HEK293 (cell line): Measurements from ENCODE around the gene CRIP1.
A peak's percentile ranks its signal among the peaks of the same experiment; 100 is the strongest.

Source experiments
- CTCF ChIA-PET: fragments of 350-600 bp; formaldehyde crosslinking; extraction: SDS; loops from one replicate; lab custom pipeline; 2021; ENCODE audit warnings: antibody characterized with exemption; lab: Yijun Ruan, JAX
- POLR2A ChIA-PET: fragments of 300-600 bp; formaldehyde crosslinking; extraction: SDS; loops from one replicate; lab custom pipeline; 2020; ENCODE audit warnings: antibody characterized with exemption, inconsistent platforms; lab: Yijun Ruan, JAX
- H3K27ac ChIP-seq: fragments of 200-500 bp; sonication (Bioruptor generic); 2 replicates; pipeline ENCODE4 v1.5.1; 2014; ENCODE audit warnings: low read depth, low read length, control low read depth, inconsistent platforms; ENCODE audit errors: extremely low read depth
- H3K36me3 ChIP-seq, 2 experiments: fragments of 200-500 bp in 1 of 2; sonication (Bioruptor generic) in 1 of 2; 1 replicate in 1 of 2; 2 replicates in 1 of 2; pipeline ENCODE4 v1.5.1; 2014 to 2017; ENCODE audit warnings: inconsistent platforms in 2 of 2, low read length in 2 of 2; ENCODE audit not compliant: control insufficient read depth in 2 of 2, insufficient read depth in 1 of 2
- H3K4me1 ChIP-seq: fragments of 200-500 bp; sonication (Bioruptor generic); 2 replicates; pipeline ENCODE4 v1.5.1; 2014; ENCODE audit warnings: mild to moderate bottlenecking, low read length, inconsistent platforms; ENCODE audit not compliant: control insufficient read depth, insufficient read depth
- H3K4me3 ChIP-seq: 2 replicates; pipeline ENCODE4 v1.5.1; 2011; ENCODE audit warnings: low read depth, mild to moderate bottlenecking, control low read depth, low read length, moderate library complexity
- H3K9me3 ChIP-seq: fragments of 200-500 bp; sonication (Bioruptor generic); 2 replicates; pipeline ENCODE4 v1.5.1; 2014; ENCODE audit warnings: low read depth, low read length, inconsistent platforms; ENCODE audit not compliant: control insufficient read depth, insufficient read depth
- AEBP2 ChIP-seq: fragments of 450-650 bp; formaldehyde crosslinking; IDR thresholded peaks from 2 replicates; pipeline ENCODE4 v1.5.1; 2016; ENCODE audit warnings: missing biosample characterization, missing genetic modification characterization, borderline replicate concordance
- GLIS2 ChIP-seq: fragments of 450-650 bp; formaldehyde crosslinking; IDR thresholded peaks from 2 replicates; pipeline ENCODE4 v1.5.1; 2016; ENCODE audit warnings: missing biosample characterization, missing genetic modification characterization
- INSM2 ChIP-seq: fragments of 450-650 bp; formaldehyde crosslinking; IDR thresholded peaks from 2 replicates; pipeline ENCODE4 v1.5.1; 2016; ENCODE audit warnings: missing biosample characterization, missing genetic modification characterization
- KLF1 ChIP-seq: fragments of 450-650 bp; formaldehyde crosslinking; IDR thresholded peaks from 2 replicates; pipeline ENCODE4 v1.5.1; 2016; ENCODE audit warnings: missing biosample characterization, missing genetic modification characterization
- PRDM1 ChIP-seq: fragments of 450-650 bp; formaldehyde crosslinking; IDR thresholded peaks from 2 replicates; pipeline ENCODE4; 2016; ENCODE audit warnings: missing biosample characterization, missing genetic modification characterization
- SP7 ChIP-seq: fragments of 450-650 bp; formaldehyde crosslinking; IDR thresholded peaks from 2 replicates; pipeline ENCODE4 v1.5.1; 2016; ENCODE audit warnings: missing biosample characterization, missing genetic modification characterization
- TRIM28 ChIP-seq: IDR thresholded peaks from 2 replicates; pipeline ENCODE4 v1.6.1; 2011; ENCODE audit warnings: low read length, control low read depth, borderline replicate concordance
- ZFHX2 ChIP-seq: fragments of 450-650 bp; formaldehyde crosslinking; conservative IDR thresholded peaks from 2 replicates; pipeline ENCODE4 v1.5.1; 2016; ENCODE audit warnings: missing biosample characterization, missing genetic modification characterization
- ZNF138 ChIP-seq: fragments of 450-650 bp; formaldehyde crosslinking; IDR thresholded peaks from 2 replicates; pipeline ENCODE4 v1.5.1; 2016; ENCODE audit warnings: missing biosample characterization, missing genetic modification characterization, borderline replicate concordance
- ZNF155 ChIP-seq: fragments of 450-650 bp; formaldehyde crosslinking; IDR thresholded peaks from 2 replicates; pipeline ENCODE4 v1.5.1; 2016; ENCODE audit warnings: missing biosample characterization, missing genetic modification characterization
- ZNF214 ChIP-seq: fragments of 450-650 bp; formaldehyde crosslinking; IDR thresholded peaks from 2 replicates; pipeline ENCODE4 v1.5.1; 2017; ENCODE audit warnings: missing biosample characterization, mild to moderate bottlenecking, missing genetic modification characterization, borderline replicate concordance
- ZNF248 ChIP-seq: fragments of 450-650 bp; formaldehyde crosslinking; IDR thresholded peaks from 2 replicates; pipeline ENCODE4 v1.5.1; 2017; ENCODE audit warnings: missing biosample characterization, missing genetic modification characterization
- ZNF366 ChIP-seq: fragments of 450-650 bp; formaldehyde crosslinking; conservative IDR thresholded peaks from 2 replicates; pipeline ENCODE4 v1.5.1; 2016; ENCODE audit warnings: missing biosample characterization, missing genetic modification characterization
- ZNF555 ChIP-seq: fragments of 450-650 bp; formaldehyde crosslinking; conservative IDR thresholded peaks from 2 replicates; pipeline ENCODE4 v1.5.1; 2017; ENCODE audit warnings: missing biosample characterization, mild to moderate bottlenecking, missing genetic modification characterization, inconsistent platforms
- ZNF561 ChIP-seq: fragments of 450-650 bp; IDR thresholded peaks from 2 replicates; pipeline ENCODE4 v1.5.1; 2018; ENCODE audit warnings: missing biosample characterization, missing genetic modification characterization, borderline replicate concordance
- ZNF580 ChIP-seq: fragments of 450-650 bp; formaldehyde crosslinking; IDR thresholded peaks from 2 replicates; pipeline ENCODE4 v1.5.1; 2016; ENCODE audit warnings: missing biosample characterization, missing genetic modification characterization
- ZNF596 ChIP-seq: fragments of 450-650 bp; IDR thresholded peaks from 2 replicates; pipeline ENCODE4 v1.5.0; 2018; ENCODE audit warnings: missing biosample characterization, mild to moderate bottlenecking, missing genetic modification characterization, moderate library complexity
- ZNF621 ChIP-seq: fragments of 450-650 bp; formaldehyde crosslinking; IDR thresholded peaks from 2 replicates; pipeline ENCODE4 v1.5.1; 2017; ENCODE audit warnings: missing biosample characterization, missing genetic modification characterization
- ZNF707 ChIP-seq: fragments of 450-650 bp; formaldehyde crosslinking; IDR thresholded peaks from 2 replicates; pipeline ENCODE4 v1.5.1; 2016; ENCODE audit warnings: missing biosample characterization, missing genetic modification characterization
- ZNF76 ChIP-seq: fragments of 450-650 bp; formaldehyde crosslinking; IDR thresholded peaks from 2 replicates; pipeline ENCODE4; 2016; ENCODE audit warnings: low read depth, missing biosample characterization, missing genetic modification characterization, borderline replicate concordance
- TF ChIP-seq, protein P1 (sequence below): fragments of 450-650 bp; formaldehyde crosslinking; IDR thresholded peaks from 2 replicates; pipeline ENCODE4 v1.5.1; 2016; ENCODE audit warnings: missing biosample characterization, missing genetic modification characterization, low read depth
- TF ChIP-seq, protein P2 (sequence below): fragments of 450-650 bp; formaldehyde crosslinking; IDR thresholded peaks from 2 replicates; pipeline ENCODE4 v1.5.1; 2016; ENCODE audit warnings: missing biosample characterization, missing genetic modification characterization

Gene CRIP1

DNA sequence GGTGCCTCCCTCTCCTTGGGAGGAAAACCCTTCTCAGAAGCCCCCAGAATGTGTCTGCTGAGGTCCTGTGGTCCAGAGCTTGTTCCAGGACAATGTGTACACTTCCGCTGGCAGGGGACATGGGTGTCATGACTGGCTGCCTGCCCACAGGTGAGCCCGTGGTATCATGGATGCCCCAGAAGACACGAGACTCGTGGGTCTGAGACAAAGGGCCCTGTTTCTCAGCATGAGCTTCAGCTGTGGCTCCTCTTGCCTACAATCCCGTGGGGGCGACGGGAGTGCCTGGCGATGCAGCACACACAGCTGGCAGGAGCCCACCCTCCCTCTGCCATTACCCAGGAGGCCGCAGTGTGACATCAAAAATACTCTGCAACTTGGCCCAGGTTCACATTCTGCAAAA lies 46.7 kb downstream of the CRIP1 start:
- peaks cover 0 to 24% of the 10 kb centered on the region in 2 experiments; a peak in 1 of 3 replicates for H3K36me3 ChIP-seq
- H3K9me3 ChIP-seq: no peaks in the 10 kb centered on the region
- TF ChIP-seq AEBP2 (tag by site-specific recombination) (no peak), ZNF555 (tag by site-specific recombination) (no peak), ZNF561 (no peak), ZNF155 (tag by site-specific recombination) (no peak), SP7 (tag by site-specific recombination) (no peak), ZNF707 (no peak), TRIM28 (no peak), ZNF214 (tag by site-specific recombination) (no peak)
- TF ChIP-seq, protein P1, sequence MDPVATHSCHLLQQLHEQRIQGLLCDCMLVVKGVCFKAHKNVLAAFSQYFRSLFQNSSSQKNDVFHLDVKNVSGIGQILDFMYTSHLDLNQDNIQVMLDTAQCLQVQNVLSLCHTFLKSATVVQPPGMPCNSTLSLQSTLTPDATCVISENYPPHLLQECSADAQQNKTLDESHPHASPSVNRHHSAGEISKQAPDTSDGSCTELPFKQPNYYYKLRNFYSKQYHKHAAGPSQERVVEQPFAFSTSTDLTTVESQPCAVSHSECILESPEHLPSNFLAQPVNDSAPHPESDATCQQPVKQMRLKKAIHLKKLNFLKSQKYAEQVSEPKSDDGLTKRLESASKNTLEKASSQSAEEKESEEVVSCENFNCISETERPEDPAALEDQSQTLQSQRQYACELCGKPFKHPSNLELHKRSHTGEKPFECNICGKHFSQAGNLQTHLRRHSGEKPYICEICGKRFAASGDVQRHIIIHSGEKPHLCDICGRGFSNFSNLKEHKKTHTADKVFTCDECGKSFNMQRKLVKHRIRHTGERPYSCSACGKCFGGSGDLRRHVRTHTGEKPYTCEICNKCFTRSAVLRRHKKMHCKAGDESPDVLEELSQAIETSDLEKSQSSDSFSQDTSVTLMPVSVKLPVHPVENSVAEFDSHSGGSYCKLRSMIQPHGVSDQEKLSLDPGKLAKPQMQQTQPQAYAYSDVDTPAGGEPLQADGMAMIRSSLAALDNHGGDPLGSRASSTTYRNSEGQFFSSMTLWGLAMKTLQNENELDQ (tag by site-specific recombination): no peak
- TF ChIP-seq, all 188 proteins: peak for 0
- no peaks in the 10 kb centered on the region for H3K4me1 ChIP-seq
- ChIA-PET CTCF (interaction anchor here (0.5 to 3.5 kb wide), 8 partner anchors 11 to 842 kb away, joined by 3 to 15 read pairs (median 3); no protein-coding TSS in a partner anchor), POLR2A (interaction anchor here (0.9 kb wide), 1 partner anchor 41 kb away, joined by 3 read pairs; no protein-coding TSS in a partner anchor)
- no peak overlapping the region for H3K4me3 ChIP-seq
- no peak overlapping the region for H3K27ac ChIP-seq

GRCh38 chr14:105533811-105534498 lies 47.3 kb downstream of the CRIP1 start:
- peaks cover 0 to 21% of the 10 kb centered on the region in 2 experiments; a peak in 1 of 3 replicates for H3K36me3 ChIP-seq
- POLR2A ChIA-PET: no interaction called here
- no peaks in the 10 kb centered on the region for H3K9me3 ChIP-seq
- TF ChIP-seq PRDM1 (peak; percentile 73), ZNF138 (tag by site-specific recombination) (no peak)
- H3K4me3 ChIP-seq: no peak overlapping the region
- no peaks in the 10 kb centered on the region for H3K4me1 ChIP-seq
- no peak overlapping the region for H3K27ac ChIP-seq
- CTCF ChIA-PET: interaction anchor here (0.5 to 3.5 kb wide), 7 partner anchors 36 to 465 kb away, joined by 3 to 15 read pairs (median 3); no protein-coding TSS in a partner anchor

GRCh38 chr14:105534586-105534985 lies 47.9 kb downstream of the CRIP1 start:
- no peaks in the 10 kb centered on the region for H3K4me1 ChIP-seq
- ChIA-PET CTCF (interaction anchor here (0.6 to 3.5 kb wide), 2 partner anchors 54 to 164 kb away, joined by 3 to 15 read pairs; no protein-coding TSS in a partner anchor), POLR2A (no interaction called here)
- H3K27ac ChIP-seq: no peak overlapping the region
- peaks cover 0 to 15% of the 10 kb centered on the region in 2 experiments; a peak in 1 of 3 replicates for H3K36me3 ChIP-seq
- no peaks in the 10 kb centered on the region for H3K9me3 ChIP-seq
- no peak overlapping the region for H3K4me3 ChIP-seq
- no peak for TF ChIP-seq ZNF580 (tag by site-specific recombination)
- TF ChIP-seq KLF1 (tag by site-specific recombination): no peak
- TF ChIP-seq ZNF621 (tag by site-specific recombination): no peak
- no peak for TF ChIP-seq GLIS2
- no peak for TF ChIP-seq INSM2 (tag by site-specific recombination)
- no peak for TF ChIP-seq ZNF596
- no peak for TF ChIP-seq ZNF366 (tag by site-specific recombination)
- TF ChIP-seq, protein P2, sequence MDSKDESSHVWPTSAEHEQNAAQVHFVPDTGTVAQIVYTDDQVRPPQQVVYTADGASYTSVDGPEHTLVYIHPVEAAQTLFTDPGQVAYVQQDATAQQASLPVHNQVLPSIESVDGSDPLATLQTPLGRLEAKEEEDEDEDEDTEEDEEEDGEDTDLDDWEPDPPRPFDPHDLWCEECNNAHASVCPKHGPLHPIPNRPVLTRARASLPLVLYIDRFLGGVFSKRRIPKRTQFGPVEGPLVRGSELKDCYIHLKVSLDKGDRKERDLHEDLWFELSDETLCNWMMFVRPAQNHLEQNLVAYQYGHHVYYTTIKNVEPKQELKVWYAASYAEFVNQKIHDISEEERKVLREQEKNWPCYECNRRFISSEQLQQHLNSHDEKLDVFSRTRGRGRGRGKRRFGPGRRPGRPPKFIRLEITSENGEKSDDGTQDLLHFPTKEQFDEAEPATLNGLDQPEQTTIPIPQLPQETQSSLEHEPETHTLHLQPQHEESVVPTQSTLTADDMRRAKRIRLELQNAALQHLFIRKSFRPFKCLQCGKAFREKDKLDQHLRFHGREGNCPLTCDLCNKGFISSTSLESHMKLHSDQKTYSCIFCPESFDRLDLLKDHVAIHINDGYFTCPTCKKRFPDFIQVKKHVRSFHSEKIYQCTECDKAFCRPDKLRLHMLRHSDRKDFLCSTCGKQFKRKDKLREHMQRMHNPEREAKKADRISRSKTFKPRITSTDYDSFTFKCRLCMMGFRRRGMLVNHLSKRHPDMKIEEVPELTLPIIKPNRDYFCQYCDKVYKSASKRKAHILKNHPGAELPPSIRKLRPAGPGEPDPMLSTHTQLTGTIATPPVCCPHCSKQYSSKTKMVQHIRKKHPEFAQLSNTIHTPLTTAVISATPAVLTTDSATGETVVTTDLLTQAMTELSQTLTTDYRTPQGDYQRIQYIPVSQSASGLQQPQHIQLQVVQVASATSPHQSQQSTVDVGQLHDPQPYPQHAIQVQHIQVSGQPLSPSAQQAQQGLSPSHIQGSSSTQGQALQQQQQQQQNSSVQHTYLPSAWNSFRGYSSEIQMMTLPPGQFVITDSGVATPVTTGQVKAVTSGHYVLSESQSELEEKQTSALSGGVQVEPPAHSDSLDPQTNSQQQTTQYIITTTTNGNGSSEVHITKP (tag by site-specific recombination): no peak
- no peak for TF ChIP-seq ZNF76 (tag by site-specific recombination)
- 0 out of 2 replicates have a peak, but pooled peaks have one; percentile 45 for TF ChIP-seq ZFHX2 (tag by site-specific recombination)
- TF ChIP-seq ZNF248 (tag by site-specific recombination): no peak
